BE2C (cell line): ENCODE measurements around the gene MRPS12.

Source experiments
- DNase-seq: peaks from one replicate; pipeline ENCODE4 v3.0.0-alpha.2; 2020
- H3K27me3 ChIP-seq: fragments of 250-450 bp; sonication (Bioruptor Pico); 2 replicates; pipeline ENCODE4 v1.5.1; 2020; ENCODE audit warnings: mild to moderate bottlenecking
- H3K36me3 ChIP-seq: fragments of 250-450 bp; sonication (Bioruptor Pico); 2 replicates; pipeline ENCODE4 v1.5.1; 2020; ENCODE audit warnings: mild to moderate bottlenecking
- H3K4me1 ChIP-seq: fragments of 250-450 bp; sonication (Bioruptor Pico); 2 replicates; pipeline ENCODE4 v1.5.1; 2020
- H3K4me3 ChIP-seq: 2 replicates; pipeline ENCODE4 v1.5.1; 2011; ENCODE audit warnings: low read depth, low read length
- H3K9me3 ChIP-seq: fragments of 250-450 bp; sonication (Bioruptor Pico); 2 replicates; pipeline ENCODE4 v1.5.1; 2020
- TF ChIP-seq, protein P1 (sequence below): IDR thresholded peaks from 2 replicates; pipeline ENCODE4 v1.5.1; 2012; ENCODE audit warnings: mild to moderate bottlenecking, low read depth, low read length

The MRPS12 gene

DNA sequence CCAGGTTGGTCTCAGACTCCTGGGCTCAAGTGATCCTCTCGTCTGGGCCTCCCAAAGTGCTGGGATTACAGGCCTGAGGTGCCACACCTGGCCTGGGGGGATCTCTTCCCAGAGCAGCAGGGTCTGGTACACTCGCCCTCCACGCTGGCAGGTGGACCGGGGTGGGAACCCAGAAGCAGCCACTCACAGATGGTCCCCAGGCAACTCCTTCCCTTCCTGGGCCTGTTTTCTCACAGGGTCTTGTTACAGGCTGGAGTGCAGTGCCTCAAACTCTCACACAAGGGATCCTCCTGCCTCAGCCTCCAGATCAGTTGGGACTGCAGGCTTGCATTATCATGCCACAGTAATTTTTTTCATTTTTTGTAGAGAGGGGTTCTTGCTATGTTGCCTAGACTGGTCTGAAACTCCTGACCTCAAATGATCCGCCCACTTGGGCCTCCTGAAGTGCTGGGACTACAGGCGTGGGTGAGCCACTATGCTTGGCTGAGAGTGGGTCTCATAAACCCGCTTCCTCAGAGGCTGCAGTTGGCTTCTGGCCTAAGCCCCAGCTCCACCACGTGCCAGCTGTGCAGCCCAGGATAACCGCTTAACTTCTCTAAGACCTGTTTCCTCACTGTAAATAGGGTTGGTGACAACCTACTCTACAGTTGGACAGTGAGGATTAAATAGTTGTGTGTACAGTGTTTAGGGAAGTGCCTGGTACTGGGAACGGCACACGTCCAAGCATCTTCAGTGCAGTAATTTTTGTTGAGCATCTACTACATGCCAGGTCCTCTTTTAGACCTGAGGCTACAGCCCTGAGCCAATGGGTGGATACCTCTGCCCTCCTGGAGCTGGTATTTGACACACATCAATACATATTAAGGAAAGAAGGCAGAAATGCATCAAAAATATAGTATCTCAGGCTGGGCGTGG lies 17.9 kb upstream of the MRPS12 start:
- H3K4me3 ChIP-seq: no peak overlapping the region
- TF ChIP-seq, protein P1, sequence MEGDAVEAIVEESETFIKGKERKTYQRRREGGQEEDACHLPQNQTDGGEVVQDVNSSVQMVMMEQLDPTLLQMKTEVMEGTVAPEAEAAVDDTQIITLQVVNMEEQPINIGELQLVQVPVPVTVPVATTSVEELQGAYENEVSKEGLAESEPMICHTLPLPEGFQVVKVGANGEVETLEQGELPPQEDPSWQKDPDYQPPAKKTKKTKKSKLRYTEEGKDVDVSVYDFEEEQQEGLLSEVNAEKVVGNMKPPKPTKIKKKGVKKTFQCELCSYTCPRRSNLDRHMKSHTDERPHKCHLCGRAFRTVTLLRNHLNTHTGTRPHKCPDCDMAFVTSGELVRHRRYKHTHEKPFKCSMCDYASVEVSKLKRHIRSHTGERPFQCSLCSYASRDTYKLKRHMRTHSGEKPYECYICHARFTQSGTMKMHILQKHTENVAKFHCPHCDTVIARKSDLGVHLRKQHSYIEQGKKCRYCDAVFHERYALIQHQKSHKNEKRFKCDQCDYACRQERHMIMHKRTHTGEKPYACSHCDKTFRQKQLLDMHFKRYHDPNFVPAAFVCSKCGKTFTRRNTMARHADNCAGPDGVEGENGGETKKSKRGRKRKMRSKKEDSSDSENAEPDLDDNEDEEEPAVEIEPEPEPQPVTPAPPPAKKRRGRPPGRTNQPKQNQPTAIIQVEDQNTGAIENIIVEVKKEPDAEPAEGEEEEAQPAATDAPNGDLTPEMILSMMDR: no peak
- no peaks in the 10 kb centered on the region for H3K27me3 ChIP-seq
- no peak for DNase-seq
- H3K9me3 ChIP-seq: no peaks in the 10 kb centered on the region
- no peaks in the 10 kb centered on the region for H3K36me3 ChIP-seq
- peaks cover 2% of the 10 kb centered on the region for H3K4me1 ChIP-seq

DNA sequence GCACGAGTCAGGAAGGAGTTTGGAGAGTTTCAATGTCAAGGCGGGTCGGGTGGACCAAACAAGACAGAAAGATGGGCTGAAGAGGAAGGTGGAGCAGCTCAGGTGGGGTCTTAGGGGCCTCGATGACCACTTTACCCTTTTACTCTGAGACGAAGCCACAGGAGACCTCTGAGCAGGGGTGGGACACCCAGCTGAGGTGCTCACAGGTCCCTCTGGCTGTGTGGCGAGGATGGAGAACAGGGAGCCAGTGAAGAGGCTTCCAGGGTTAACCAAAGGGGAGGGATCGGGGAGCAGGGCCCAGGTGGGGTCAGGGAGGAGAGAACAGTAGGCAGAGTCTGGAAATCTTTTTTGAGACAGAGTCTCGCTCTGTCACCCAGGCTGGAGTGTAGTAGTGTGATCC lies 16.8 kb upstream of the MRPS12 start:
- no peaks in the 10 kb centered on the region for H3K36me3 ChIP-seq
- no peaks in the 10 kb centered on the region for H3K27me3 ChIP-seq
- no peaks in the 10 kb centered on the region for H3K9me3 ChIP-seq
- TF ChIP-seq, protein P1: no peak
- peaks cover 3% of the 10 kb centered on the region for H3K4me1 ChIP-seq
- no peak for DNase-seq
- H3K4me3 ChIP-seq: no peak overlapping the region

DNA sequence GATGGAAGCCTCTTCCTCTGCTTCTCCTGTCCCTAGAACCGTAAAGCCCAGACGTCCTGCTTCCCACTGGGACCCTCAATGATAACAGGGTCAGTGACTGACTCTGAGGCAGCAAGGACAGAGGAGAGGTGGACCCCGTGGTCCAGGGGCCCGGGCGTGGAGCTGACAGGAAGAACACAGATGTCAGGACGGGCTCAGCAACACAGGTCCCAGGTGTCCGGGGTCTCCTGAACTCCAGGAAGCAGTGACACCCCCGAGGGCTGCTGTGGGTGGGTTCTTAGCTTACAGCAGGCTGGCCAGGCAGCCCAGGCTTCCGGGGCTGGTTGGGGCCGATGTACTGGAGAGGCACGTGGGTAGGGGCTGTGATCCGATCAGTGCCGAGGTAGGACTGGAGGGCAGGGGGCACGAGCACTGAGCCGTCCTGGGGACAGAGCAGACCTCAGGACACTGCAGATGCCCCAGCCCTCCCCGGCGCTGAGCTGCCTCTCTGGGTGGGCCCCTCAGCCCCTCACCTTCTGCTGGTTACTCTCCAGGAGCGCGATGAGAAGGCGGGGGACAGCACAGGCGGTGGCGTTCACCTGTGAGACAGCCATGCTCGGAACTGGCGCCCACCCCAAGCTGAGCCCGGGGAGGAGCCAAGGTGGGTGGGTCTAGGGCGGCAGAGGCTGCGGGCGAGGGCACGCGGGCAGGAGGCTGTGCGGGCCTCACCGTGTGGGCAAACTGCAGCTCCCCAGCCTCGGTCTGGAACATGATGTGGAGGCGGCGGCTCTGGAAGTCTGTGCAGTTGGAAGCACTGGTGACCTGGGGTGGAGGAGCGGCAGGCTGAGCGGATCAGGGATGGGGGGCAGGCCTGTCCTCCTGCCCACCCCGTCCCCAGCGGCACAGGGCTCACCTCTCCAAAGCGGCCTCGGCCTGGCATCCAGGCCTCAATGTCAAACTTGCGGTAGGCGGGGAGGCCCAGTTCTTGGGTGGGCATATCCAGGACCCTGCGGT lies 15.1 kb upstream of the MRPS12 start:
- H3K9me3 ChIP-seq: no peaks in the 10 kb centered on the region
- H3K4me3 ChIP-seq: no peak overlapping the region
- H3K4me1 ChIP-seq: peaks cover 3% of the 10 kb centered on the region
- no peaks in the 10 kb centered on the region for H3K27me3 ChIP-seq
- no peak for DNase-seq
- TF ChIP-seq, protein P1: no peak
- H3K36me3 ChIP-seq: no peaks in the 10 kb centered on the region

- peak overlapping the region; percentile 32 for H3K4me3 ChIP-seq
- peak; percentile 64 for DNase-seq
- H3K36me3 ChIP-seq: peaks cover 11% of the 10 kb centered on the region
- H3K4me1 ChIP-seq: peaks cover 3% of the 10 kb centered on the region
- TF ChIP-seq, protein P1: no peak
- H3K27me3 ChIP-seq: no peaks in the 10 kb centered on the region
- no peaks in the 10 kb centered on the region for H3K9me3 ChIP-seq
Observed at GRCh38 chr19:38917516-38917915, 13.2 kb upstream of the MRPS12 start.

DNA sequence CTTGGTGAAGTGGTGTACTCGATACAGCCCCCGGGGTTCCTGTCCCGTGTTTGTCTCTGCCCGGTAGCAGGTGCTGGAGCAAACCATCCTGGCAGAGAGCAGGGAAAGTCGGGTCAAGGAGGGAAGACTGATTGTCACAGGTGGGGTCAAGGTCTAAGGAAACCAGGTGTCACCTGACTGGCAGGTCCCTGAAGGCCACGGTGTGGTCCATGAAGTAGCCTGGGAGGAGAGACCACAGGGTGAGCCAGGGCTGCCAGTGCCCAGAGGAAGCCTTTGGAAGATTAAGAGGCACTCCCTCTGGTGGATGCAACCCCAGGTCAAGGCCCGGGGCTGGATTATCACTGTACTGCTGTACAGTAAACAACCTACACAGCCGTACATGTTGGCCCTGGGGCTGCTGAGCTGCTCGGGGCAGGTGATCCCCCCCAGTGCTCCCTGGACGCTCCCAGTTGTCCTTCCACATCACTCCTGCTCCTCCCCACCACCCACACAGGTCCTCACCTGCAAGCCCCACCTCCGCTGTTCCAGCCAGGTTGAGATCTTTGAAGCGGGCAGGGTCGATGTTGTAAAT lies 12.7 kb upstream of the MRPS12 start:
- H3K9me3 ChIP-seq: no peaks in the 10 kb centered on the region
- no peaks in the 10 kb centered on the region for H3K27me3 ChIP-seq
- H3K4me1 ChIP-seq: peaks cover 3% of the 10 kb centered on the region
- peak; percentile 66 for DNase-seq
- TF ChIP-seq, protein P1: peak; percentile 60
- H3K36me3 ChIP-seq: peaks cover 11% of the 10 kb centered on the region
- H3K4me3 ChIP-seq: peak overlapping the region; percentile 32
